GM04503 (cell line): ENCODE measurements around the gene IDUA.
"Not testable (repeated sequence)": the region's sequence is repeated elsewhere in the genome, so short reads cannot be mapped to it uniquely, and the experiment has no call there.

Source experiments
- DNase-seq: peaks from one replicate; pipeline ENCODE4 v3.0.0-alpha.2; 2012; ENCODE audit warnings: low read depth

The IDUA gene

DNA sequence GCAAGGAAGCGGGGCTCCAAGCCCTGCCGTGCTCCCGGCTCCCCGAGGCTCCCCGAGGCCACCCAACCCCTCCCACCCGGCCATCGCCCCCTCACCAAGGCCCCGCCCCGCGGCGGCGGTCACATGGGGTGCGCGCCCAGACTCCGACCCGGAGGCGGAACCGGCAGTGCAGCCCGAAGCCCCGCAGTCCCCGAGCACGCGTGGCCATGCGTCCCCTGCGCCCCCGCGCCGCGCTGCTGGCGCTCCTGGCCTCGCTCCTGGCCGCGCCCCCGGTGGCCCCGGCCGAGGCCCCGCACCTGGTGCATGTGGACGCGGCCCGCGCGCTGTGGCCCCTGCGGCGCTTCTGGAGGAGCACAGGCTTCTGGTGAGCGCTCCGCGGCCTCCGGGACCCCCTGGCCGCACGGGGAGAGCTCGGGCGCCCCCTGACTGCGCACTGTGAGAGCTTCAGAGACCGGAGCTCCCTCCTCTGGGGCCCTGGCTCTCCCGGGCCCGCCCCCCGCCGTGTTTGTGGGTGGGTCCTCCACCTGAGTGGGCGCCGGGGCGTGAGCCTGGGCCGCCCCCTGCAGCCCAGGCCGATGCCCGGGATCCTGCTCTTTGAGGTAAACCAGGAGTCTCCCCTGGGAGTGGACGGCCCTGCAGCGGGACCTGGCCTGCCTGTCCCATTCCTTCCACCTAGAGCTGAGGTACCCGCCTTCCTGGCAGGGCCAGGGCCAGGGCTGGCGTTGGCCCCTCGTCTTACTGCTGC lies at the start of gene IDUA:
Gene IDUA (plus strand): TSS at position 166 of the 745 bp plus-strand sequence. CDS start 41 bp downstream, at position 207.
- no peak for DNase-seq

DNA sequence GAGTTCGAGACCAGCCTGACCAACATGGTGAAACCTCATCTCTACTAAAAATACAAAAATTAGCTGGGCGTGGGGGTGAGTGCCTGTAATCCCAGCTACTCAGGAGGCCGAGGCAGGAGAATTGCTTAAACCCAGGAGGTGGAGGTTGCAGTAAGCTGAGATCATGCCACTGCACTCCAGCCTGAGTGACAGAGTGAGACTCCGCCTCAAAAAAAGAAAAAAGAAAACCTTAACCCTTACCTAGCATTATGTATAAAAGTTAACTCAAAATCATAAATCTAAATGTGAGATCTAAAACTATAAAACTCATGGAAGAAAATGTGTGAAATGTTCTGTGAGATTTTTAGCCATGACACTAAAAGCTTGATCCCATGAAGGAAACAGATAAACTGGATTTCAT lies 47.3 kb upstream of the IDUA start:
- not testable (repeated sequence) for DNase-seq

DNA sequence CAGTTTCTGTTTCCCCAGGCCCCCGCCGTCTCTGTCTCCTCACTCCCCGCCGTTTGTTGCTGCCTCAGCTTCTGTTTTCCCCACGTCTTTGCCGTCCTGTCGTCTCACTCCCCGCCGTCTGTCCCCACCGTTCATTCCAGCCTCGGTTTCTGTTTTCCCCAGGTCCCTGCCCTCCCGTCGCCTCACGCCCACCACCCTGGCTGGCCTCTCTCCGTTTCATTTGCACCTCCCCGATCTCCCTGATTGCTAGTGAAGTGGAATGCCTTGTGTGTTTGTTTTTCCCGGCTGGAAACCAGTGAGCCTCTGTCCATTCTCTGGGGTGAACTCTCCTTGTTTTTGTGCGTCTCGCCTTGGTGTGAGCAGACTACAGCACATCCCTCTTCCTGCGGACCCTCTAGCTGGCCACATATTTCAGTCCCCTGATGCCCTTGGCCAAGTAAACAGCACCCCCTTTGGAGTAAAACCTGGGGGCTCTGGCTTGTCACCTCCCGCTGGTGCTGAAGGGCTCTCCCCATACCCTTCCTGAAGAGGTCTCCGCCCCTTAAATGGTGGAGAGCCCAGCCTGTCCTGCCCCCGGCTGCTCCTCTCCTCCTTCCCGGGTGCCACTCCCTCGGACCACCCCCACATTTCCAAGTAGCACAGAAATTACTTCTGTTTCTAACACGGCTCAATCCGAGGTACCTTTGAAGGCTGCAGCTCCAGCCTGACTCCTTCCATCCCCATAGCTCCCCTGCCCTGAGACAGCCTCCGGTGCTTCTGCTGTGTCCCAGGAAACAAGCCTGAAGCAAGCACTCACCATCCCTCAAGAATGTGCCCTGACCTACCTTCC lies 41.4 kb upstream of the IDUA start:
- no peak for DNase-seq

DNA sequence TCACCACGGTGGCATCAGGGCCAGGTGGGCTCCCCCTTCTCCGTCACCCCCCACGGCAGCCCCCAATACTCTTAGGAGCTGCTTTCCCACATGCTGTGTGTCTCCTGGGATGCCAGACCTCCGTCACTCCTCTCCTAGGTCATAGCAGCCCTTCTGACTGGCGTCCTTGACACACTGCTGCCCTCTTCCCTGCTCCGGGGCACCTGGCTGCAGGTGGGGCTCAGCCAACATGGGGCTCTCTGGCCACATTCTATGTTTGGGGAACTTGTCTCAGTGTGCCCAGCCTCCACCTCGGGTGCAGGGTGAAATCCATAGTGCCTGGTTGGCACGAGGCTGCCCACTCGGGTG lies 40.8 kb upstream of the IDUA start:
- DNase-seq, result no peak

DNA sequence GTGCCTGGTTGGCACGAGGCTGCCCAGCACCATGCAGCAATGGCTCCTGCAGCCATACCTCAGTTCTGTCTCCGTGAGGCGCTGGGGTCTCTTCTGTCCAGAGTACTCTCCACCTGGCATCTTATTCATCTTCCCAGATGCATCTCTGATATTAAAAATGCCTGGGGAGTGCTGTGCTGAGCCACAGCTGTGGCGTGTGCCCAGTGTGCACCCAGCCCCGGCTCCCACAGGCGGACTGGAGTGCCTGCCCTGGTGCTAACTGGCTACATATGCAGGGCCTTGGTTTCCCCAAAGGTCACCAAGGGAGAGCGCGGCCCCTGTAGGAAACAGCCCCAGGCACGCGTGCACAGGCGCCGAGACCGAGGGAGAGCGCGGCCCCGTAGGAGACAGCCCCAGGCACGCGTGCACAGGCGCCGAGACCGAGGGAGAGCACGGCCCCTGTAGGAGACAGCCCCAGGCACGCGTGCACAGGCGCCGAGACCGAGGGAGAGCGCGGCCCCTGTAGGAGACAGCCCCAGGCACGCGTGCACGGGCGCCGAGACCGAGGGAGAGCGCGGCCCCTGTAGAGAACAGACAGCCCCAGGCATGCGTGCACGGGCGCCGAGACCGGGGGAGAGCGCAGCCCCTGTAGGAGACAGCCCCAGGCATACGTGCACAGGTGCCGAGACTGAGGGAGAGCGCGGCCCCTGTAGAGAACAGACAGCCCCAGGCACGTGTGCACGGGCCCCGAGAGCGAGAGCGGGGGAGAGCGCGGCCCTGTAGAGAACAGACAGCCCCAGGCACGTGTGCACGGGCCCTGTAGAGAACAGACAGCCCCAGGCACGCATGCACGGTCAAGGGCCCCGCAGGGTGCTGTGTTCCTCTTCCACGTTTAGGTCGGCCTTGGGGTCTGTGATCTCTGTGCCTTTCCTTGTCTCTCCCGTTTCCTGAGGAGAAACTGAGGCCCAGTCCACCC lies 40.0 kb upstream of the IDUA start:
- no peak for DNase-seq

DNA sequence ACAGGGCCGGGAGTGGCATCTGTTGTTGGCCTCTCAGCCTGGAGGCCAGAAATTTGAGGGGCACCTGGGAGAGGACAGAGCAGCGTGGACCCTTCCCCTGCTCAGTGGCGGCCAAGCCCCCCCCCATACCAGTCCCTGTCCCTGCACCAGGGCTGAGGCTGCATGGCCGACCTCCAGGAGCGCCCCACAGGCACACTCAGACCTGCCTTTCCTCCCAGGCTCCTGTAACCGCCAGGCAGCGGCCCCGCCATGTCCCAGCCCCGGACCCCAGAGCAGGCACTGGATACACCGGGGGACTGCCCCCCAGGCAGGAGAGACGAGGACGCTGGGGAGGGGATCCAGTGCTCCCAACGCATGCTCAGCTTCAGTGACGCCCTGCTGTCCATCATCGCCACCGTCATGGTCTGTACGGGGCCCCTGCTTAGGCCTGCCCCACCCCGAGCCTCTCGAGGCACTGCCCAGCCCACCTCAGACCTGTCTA lies 39.3 kb upstream of the IDUA start:
- DNase-seq, result no peak

DNA sequence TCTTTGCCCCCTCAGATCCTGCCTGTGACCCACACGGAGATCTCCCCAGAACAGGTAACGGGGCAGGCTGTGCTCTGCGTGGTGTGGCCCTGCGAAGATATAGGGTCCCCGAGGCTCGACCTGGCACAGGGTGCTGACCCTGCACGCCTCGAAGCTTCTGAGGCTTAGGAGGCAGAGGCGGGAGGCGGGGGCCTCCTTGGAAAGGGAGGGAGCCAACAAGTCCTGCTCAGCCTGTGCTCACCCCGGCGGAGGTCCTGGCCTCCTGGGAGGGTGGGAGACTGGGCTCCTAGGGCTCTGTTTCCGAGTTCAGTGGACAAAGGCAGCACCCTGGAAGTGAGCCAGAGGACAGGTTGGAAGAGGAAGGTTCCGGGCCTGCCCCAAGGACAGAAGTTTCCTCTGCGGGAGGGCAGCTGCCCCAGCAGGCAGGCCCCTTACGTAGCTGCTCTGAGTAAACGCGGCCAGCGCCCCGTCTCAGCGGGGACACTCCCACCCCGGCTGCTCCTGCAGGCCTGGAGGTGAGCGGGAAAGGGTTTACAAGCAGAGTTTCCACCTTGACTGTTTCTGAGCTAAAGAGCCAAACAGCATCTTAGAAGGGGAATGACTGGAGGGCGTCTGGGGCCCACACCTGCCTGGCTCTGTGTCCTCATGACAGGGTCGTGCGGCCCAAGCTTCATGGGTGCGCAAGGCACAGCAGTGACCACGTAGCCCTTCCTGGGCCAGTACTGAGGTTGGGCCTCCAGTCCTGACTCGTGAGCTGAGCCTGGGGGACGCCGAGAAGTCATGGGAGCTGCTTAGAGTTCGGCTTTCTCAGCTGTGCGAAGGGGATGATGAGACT lies 38.5 kb upstream of the IDUA start:
- no peak for DNase-seq

DNA sequence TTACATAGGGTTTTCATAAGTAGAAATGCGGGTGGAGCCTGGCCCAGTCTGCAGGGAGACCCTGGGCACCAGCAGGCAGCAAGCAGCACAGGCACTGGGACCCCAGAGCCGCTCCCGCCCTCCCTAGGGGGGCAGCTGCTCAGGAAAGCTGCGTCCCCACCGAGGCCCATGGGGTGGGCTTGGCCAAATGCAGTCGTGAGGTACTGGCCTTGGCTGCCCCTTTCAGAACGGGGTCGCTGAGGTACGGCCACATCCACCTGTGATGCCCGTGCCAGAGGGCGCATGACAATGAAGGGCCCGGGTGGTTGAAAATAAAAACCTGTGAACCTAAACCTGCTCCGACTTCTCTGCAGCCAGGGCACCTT lies 37.9 kb upstream of the IDUA start:
- no peak for DNase-seq

DNA sequence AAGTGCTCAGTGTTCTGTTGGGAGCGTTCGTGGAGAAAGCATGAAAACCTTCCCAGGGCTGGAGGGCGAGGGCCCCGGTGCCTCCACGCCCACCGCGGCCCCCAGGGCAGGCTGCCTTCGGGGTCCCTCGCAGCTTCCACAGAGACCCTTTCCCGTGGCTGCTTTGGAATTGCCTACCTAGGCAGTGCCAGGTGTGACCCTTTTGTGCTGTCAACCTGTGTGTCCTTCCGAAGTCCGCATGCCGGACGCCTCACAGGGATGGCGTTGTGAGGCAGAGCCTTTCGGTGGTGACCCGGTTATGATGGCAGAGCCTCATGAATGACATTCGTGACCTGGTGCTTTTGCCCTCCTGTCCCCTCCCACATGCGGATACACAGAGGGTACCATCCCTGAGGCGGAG lies 37.2 kb upstream of the IDUA start:
- no peak for DNase-seq

DNA sequence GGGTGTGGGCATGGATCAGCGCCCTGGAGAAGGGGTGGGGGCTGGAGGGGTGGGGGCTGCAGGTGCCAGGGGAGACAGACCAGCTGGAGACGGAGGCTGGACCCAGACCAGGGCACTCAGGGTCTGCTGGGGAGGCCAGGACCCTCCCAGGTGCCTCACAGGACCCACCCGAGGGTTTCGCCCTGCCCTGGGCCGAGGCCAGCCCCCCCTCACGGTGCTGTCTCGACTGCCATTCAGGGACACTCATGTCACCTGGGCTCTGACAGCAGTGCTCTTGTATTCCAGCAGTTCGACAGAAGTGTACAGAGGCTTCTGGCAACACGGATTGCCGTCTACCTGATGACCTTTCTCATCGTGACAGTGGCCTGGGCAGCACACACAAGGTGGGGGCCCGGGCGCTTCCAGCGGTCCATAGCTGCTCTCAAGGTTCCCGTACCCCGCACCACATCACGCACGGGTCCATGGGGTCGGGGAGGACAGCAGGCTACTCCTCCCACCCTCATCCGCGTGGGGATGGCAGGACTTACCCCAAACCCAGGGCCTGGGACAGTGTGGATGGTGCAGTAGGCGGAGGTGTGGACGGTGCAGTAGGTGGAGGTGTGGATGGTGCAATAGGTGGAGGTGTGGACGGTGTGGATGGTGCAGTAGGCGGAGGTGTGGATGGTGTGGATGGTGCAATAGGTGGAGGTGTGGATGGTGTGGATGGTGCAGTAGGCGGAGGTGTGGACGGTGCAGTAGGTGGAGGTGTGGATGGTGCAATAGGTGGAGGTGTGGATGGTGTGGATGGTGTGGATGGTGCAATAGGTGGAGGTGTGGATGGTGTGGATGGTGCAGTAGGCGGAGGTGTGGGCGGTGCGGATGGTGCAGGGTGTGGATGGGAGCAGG lies 36.5 kb upstream of the IDUA start:
- DNase-seq, result no peak

DNA sequence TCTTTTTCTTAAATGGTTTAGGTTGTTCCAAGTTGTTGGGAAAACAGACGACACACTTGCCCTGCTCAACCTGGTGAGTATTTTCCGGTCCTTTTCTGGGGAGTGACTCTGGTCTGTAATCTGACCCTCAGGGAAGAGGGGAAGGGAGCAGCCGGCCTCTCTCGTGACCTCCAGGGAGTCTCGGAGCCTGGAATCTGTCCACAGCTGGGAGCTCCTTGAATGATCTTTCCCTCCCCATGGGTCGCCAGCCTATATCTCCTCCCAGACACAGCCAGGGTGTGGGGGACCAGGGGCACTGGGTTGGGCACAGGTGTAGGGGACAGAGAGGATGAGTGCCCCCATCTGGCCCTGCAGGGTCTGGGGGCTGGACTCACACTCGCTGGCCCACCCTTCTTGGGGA lies 35.7 kb upstream of the IDUA start:
- no peak for DNase-seq

DNA sequence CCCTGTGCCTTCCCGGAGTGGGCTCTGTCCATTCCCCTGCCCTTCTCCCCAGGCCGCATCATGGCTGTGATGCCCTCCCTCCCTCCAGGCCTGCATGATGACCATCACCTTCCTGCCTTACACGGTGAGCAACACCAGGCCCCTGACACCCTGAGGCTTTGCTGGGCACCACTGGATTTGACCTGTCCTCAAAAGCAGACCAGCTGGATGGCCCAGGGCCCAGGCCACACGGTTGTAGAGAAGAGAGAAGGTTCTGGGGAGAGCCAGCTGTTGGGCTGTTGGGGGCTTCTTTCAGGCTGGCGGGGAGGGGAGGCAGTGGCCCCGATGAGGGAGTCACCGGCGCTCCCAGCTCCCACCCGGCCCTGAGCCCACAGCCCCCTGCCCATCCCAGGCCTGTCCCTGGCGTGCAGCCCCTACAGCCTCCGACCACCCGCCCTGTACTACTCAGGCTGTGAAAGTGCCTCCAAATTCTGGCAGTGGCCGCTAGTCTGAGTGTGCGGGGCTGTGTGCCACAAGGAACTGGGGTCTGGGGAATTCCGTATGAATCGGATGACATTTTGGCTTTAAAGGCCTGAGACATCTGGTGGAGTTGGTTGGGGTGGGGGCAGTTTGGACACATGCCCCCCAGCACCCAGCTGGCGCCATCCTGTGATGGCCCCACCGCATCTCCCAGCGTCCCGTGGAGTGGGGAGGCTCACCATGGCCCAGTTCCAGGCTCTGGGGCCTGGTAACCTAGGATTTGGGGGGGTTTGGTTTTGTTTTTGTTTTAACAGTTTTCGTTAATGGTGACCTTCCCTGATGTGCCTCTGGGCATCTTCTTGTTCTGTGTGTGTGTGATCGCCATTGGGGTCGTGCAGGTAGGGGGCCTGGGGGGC lies 35.0 kb upstream of the IDUA start:
- DNase-seq, result no peak

DNA sequence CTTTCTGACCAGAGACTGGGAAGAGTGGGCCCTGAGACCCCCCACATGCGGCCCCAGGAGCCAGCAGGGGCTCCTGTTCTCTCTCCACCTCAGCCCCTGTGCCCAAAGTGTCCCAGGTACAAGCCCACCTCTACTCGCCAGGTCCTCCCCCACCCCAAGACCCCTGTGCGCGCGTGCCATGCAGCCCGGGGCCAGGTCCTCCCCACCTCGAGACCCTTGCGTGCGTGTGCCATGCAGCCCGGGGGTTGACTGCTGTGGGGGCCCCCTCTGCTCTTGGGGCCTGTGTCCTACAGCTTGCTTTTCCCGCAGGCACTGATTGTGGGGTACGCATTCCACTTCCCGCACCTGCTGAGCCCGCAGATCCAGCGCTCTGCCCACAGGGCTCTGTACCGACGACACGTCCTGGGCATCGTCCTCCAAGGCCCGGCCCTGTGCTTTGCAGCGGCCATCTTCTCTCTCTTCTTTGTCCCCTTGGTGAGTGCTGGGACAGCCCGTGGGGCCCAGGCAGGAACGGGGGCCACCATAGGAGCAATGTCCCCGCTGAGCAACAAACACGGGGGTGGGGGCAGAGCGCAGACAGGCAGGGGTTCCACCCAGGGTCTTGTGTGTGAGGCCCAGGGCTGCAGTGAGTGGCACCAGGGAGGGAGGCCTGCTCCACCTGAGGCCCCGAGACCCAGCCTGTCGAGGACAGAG lies 33.8 kb upstream of the IDUA start:
- no peak for DNase-seq

DNA sequence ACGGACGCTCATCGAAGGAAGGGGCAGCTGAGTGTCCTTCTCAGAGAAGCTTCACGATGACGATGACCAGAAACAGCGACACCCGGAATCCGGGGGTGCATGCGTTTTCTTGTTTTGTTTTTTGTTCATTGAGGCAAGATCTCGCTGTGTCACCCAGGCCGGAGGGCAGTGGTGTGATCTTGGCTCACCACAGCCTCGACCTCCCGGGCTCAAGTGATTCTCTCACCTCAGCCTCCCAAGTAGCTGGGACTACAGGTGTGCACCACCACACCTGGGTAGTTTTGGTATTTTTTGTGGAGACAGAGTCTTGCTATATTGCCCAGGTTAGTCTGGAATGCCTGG lies 33.3 kb upstream of the IDUA start:
- DNase-seq, result no peak

DNA sequence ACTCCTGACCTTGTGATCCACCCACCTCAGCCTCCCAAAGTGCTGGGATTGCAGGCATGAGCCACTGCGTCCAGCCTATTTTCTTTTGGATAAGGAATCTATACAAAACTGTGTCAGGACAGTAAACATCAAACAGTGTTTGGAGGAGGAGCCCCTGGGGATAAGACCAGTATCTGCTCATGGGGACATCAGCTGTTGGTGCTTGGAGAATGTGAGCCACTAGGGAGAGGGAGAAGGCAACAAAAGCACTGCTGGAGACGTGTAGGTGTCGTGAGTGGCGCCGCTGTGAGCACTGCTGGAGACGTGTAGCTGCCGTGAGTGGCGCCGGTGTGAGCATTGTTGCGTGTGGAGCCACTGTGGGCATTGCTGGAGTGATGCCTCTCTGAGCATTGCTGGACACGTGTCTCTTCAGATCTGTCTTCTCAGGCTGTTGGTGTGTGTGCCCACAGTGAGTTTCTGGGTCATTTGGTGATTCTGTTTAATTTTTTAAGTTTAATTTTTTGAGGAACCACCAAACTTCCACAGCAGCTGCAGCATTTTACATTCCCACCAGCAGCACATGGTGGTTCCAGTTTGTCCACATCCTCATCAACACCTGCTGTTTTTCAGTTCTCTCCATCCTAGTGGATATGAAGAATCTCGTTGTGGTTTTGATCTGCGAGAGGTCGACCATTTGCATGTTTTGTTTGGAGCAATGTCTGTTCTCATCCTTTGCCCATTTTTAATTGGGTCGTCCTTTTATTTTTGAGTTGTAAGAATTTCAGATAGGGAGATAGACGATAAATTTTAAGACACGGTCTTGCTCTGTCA lies 32.4 kb upstream of the IDUA start:
- no peak for DNase-seq

DNA sequence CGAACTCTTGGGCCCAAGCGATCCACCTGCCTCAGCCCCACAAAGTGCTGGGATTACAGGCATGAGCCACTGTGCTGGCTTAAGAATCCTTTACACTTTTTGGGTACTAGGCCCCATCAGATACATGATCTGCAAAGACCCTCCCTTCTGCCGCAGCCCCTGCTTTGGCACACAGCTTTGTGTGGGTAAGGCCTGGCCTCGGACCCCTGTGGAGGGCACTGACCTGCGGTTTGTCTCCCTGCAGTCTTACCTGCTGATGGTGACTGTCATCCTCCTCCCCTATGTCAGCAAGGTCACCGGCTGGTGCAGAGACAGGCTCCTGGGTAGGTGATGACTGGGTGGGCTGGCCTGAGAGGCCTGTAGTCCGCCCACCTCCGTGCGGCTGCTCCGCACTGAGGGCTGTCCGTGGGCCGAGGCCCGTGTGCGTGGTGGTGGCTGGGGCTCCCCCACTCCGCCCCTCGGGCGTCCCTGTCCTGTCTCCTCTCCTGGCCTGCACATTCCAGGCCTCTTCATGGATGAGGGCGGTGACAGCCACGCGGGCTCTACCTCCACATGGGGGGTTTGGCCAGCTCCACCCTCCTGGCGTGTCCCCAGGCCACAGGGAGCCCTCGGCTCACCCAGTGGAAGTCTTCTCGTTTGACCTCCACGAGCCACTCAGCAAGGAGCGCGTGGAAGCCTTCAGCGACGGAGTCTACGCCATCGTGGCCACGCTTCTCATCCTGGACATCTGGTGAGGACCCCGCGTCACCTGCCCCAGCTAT lies 31.5 kb upstream of the IDUA start:
- DNase-seq, result no peak

DNA sequence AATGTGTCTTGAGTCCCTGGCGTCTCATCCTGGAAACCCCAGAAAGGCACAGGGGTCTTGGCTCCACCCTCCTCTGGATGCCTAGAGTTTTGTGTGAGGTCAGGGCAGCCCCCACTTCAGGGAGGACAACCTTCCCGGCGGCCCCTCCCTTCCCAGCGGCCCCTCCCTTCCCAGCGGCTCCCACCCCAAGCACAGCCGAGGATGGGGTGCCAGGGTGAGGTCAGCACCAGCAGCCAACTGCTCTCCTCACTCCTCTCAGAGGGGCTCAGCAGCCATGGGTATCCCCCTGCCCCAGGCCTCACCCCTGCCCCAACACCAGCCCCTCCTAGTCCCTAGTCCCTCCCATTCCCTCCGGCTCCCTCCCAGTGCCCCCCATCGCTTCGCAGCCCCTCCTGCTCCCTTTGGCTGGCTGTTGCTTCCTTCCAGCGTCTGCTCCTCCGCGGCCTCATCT lies 30.9 kb upstream of the IDUA start:
- DNase-seq, result no peak
